ENCODE data around the gene PPP4R4.

- TF ChIP-seq POLR2AphosphoS5 (IDR thresholded peaks at IDR 0.05; ENCODE audit: low read depth) (no peak), CTCF (IDR thresholded peaks at IDR 0.05; ENCODE audit: insufficient read depth, low read length) (no peak), REST (IDR thresholded peaks at IDR 0.05; ENCODE audit: insufficient replicate concordance, low read depth) (no peak), GABPA (IDR thresholded peaks at IDR 0.05; ENCODE audit: low read depth) (no peak), SPI1 (IDR thresholded peaks at IDR 0.05; ENCODE audit: borderline replicate concordance, low read depth) (no peak)
These were observed 124.0 kb downstream of the PPP4R4 start for GRCh38 chr14:94298130-94298529.

Data from HL-60 (cell line).